ENCODE results near the gene NTNG1.

NTNG1 gene

GRCh38 chr1:107344836-107345235, 204.0 kb downstream of the NTNG1 start:
- no peak for DNase-seq (ENCODE audit: low spot score)
- in situ Hi-C loops (cut with MboI; ENCODE audit: low sequenced_read_pairs, unreplicated experiment), result no loop called here
- TF ChIP-seq, protein P1, sequence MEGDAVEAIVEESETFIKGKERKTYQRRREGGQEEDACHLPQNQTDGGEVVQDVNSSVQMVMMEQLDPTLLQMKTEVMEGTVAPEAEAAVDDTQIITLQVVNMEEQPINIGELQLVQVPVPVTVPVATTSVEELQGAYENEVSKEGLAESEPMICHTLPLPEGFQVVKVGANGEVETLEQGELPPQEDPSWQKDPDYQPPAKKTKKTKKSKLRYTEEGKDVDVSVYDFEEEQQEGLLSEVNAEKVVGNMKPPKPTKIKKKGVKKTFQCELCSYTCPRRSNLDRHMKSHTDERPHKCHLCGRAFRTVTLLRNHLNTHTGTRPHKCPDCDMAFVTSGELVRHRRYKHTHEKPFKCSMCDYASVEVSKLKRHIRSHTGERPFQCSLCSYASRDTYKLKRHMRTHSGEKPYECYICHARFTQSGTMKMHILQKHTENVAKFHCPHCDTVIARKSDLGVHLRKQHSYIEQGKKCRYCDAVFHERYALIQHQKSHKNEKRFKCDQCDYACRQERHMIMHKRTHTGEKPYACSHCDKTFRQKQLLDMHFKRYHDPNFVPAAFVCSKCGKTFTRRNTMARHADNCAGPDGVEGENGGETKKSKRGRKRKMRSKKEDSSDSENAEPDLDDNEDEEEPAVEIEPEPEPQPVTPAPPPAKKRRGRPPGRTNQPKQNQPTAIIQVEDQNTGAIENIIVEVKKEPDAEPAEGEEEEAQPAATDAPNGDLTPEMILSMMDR (IDR thresholded peaks at IDR 0.05; ENCODE audit: borderline replicate concordance, control extremely low read depth, extremely low read depth, insufficient read depth, missing control alignments), result no peak

- TF ChIP-seq, protein P1 (IDR thresholded peaks at IDR 0.05; ENCODE audit: borderline replicate concordance, control extremely low read depth, extremely low read depth, insufficient read depth, missing control alignments), result no peak
- in situ Hi-C loops (cut with MboI; ENCODE audit: low sequenced_read_pairs, unreplicated experiment), result no loop called here
- DNase-seq (ENCODE audit: low spot score), result no peak
Measured at GRCh38 chr1:107352850-107353249, 212.0 kb downstream of the NTNG1 start.

DNA sequence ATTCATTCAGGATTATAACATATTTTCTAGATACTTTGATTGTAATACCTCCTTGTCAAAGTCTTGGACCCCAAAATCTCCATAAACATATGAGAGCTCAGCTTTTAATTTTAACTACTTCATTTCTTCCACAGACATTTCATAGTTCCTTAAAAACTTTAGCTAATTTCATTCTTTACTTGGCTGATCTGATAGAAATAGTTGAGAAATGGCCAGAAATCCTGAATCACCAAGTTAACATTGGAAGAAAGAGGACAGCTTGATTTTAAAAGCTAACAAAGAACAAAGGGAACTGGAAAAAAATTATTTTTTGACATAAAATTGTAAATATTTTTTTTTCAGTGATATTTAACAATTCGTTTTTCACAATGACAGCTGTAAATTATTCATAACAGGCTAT, 216.5 kb downstream of the NTNG1 start:
- in situ Hi-C loops (cut with MboI; ENCODE audit: low sequenced_read_pairs, unreplicated experiment), result no loop called here
- TF ChIP-seq, protein P1 (IDR thresholded peaks at IDR 0.05; ENCODE audit: borderline replicate concordance, control extremely low read depth, extremely low read depth, insufficient read depth, missing control alignments), result no peak
- DNase-seq (ENCODE audit: low spot score), result no peak

DNA sequence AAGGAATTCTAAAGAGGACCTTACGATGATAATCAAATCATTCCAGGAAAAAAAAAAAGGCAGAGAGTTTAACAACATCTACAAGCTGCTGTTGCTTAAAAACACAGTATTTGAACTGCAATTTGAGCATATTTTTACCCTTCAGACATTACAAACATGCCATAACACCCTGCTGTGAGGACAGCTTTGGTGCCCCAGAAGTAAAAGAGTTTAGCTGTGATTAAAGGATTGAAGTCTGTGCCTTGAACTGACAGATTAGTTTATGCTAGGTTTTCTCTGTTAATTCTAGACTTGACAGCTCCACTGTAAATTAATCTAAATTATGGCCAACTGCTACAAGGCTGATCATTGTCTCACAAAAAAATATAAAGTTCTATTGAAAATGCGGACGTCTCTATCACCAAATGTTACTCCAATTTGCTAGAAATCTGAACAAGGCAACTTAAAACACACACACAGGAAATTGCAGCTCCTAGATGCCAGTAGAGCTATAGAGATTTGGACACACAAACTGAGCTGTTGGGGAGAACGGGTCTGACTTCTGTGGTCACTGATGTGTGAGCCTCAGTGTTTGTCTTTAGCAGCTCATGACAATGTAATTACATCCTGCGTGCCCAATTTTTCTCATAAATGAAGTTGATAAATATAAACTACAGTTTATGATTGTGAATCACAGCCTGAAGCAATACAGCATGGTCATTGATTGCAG, 217.9 kb downstream of the NTNG1 start:
- TF ChIP-seq, protein P1 (IDR thresholded peaks at IDR 0.05; ENCODE audit: borderline replicate concordance, control extremely low read depth, extremely low read depth, insufficient read depth, missing control alignments), result no peak
- DNase-seq (ENCODE audit: low spot score), result no peak
- in situ Hi-C loops (cut with MboI; ENCODE audit: low sequenced_read_pairs, unreplicated experiment), result no loop called here

GRCh38 chr1:107359472-107360241, 218.8 kb downstream of the NTNG1 start:
- in situ Hi-C loops (cut with MboI; ENCODE audit: low sequenced_read_pairs, unreplicated experiment), result no loop called here
- no peak for DNase-seq (ENCODE audit: low spot score)

GRCh38 chr1:107362468-107363140, 221.8 kb downstream of the NTNG1 start:
- TF ChIP-seq, protein P1 (IDR thresholded peaks at IDR 0.05; ENCODE audit: borderline replicate concordance, control extremely low read depth, extremely low read depth, insufficient read depth, missing control alignments), result no peak
- in situ Hi-C loops (cut with MboI; ENCODE audit: low sequenced_read_pairs, unreplicated experiment), result no loop called here
- DNase-seq (ENCODE audit: low spot score), result no peak

More at GRCh38 chr1:107359472-107360241, 218.8 kb downstream of the NTNG1 start:
- TF ChIP-seq, protein P1 (IDR thresholded peaks at IDR 0.05; ENCODE audit: borderline replicate concordance, control extremely low read depth, extremely low read depth, insufficient read depth, missing control alignments), result no peak

All from GM13976 (cell line).